Measurements from ENCODE around the gene TCF4.
A peak's percentile ranks its signal among the peaks of the same experiment; 100 is the strongest.

The TCF4 gene

DNA sequence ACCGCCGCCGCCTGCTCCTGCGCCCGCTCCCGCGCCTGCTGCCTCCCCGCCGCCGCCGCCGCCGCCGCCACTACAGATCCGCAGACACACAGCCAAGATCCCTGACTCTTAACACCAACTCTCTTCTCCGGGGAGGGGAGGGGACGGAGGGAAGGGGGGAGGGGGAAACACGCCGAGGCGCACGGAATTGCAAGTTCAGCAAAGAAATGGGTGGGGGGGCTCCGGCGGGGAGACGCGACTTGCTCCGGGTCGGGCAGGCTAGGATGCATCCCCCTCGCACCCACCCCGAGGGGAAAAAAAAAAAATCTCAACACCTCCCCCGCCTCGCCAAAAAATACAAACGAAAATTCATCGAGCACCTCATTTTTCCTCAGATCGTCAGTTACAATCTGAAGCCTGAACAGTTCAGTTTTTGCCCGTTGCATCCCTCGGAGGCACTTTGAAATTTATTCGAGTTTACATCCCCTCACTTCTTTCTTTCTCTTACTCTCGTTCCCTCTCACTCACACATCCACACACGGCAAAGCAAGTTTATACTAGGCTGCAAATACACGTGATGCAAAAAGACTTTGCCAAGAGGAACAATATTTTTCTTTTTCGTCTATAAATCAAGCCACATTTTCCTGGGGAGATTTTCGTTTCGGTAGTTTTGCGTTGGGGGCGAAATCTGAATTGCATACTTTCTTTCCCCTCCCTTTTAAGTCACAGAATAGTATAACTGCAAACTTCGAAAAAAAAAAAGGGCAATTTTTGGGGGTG is at the start of gene TCF4:
Gene TCF4 (minus strand): TSS at position 82 of the 759 bp plus-strand sequence. CDS start 1,076 bp downstream, outside the sequence.
- no peak for DNase-seq

DNA sequence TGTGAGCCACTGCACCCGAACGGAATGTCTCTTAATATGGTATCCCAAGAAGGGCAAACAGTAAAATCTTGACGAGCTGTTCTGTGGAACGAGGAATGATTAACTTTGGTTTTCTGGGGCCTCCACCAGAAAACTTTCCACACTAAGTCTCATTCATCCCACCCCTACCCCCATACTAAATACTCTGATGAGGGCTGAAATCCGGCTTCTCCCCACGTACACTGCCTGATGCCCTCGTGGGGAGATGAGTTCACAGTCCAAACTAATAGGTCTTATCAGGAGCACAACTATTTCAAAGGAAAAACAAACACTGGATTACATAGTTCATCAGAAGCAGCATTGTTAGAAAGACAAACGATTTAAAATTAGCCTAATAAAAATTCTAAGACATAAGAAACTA is 49.2 kb upstream of the TCF4 start:
- no peak for DNase-seq

DNA sequence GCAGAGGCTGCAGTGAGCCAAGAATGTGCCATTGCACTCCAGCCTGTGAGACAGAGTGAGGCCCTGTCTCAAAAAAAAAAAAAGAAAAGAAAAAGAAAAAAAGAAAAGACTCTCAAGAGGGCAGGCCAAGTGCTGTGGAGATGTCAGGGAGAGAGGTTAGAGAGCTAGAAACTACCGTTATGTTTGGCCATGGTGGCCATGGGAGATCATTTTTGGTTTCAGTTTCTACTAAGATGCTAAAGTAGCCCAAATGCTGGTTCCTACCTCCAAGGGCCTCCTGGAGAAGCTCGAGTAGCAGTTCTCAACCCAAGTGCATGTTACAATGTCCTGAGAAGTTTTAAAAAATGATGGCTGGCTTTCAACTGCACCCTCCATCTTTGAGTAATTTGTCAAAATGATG is 47.4 kb upstream of the TCF4 start:
- no peak for DNase-seq

DNA sequence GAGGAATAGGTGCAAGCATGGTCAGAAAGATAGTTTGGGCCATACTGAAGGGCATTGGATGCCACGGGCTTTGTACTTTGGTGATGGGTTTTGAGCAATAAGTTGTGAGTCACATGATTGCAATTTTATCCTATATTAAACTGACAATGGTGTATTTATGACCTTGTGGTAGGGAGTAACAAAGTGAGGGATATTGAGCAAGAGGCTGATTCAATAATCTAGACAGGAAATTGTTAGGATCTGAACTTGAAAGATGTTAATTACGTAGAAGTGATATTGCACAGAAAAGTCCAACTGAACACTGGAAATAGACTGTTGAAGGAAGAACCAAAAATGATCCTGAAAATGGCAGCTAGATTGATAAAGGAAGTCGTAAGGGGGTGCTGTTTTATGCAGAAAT is 46.6 kb upstream of the TCF4 start:
- no peak for DNase-seq

DNA sequence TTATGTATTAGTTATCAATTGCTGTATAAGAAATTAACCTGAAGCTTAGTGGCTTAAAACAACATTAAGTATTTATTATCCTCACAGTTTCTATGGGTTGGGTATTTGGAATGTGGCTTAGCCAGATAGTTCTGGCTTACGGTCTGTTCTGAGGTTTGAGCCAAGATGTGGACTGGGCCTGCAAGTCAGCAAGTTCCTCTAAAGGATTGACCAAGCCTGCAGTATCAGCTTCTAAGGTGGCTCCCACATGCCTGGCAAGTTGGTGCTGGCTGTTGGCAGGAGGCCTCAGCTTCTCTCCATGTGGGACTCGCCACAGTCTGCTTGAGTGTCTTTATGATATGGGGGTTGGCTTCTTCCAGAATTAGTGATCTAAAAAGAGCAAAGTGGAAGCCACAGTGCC is 45.0 kb upstream of the TCF4 start:
- no peak for DNase-seq

DNA sequence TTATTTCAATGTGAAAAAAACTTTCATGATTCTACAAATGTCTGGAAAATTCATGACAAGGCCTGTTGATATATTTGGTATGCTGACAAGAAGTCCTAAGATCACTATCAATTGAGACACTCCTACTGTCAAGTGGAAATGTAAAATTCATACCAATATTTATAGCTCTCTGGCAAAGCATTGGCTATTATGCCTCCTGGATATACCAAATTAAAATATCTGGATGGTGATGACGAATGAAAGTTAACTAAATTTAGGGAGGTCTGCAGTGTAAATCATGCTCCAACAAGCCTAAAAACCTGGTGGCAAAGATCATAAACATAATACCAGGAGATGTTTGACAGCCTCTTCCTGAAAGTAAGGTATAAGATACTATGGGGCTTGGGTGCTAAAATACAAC is 41.1 kb upstream of the TCF4 start:
- no peak for DNase-seq

DNA sequence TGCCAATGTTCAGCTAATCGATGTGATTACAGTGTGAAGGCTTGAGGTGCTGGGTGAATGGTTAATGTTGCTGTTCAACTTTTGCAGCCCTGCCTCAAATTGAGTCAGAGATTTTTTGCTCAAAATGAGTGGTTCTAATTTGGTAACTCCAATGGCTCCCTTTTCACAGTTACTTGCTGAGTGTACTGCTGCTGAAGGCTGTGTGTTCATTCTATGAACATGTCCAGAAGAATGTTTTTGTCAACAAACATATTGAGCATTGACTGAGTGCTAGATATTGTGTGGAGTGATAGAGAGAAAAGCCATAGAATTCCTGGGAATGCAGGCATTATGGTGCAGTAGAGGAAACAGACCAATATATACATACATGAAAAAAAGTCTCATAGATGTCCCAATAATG is 39.0 kb upstream of the TCF4 start:
- DNase-seq: no peak

DNA sequence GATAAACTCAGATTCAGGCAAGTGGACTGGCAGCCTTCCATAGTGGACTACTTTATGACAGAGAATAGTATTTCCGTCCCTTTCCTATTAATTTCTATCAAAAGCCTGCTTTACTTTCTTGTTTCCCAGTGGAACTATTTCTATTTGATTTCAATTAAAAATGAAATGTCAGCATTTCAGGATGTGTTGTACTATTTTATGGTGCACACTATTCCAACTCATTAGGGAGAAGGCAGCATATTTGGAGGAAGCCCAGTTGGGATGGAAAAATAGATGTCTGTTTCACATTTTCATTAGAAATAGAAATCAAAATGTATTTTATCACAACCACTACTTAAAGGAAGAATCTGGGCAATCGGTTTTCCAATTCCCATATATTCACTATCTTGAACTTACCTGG is 37.9 kb upstream of the TCF4 start:
- no peak for DNase-seq

DNA sequence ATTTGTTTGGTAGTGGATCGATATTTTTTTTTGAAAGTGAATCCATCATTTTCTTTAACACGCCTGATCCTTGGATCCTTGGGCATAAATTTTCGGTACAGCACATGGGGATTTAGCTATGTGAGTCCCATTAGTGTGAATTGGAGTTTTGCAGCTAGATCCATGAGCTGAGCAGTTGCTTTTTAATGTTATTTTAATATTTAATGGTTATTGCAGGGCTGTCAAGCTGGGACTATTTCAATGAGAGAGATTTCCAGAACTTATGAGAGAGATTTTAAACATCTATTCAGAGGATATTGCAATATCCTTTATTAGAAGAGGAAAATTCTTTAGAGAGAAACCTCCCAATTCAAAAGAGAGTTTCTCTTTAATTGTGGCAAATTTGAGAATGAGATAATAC is 35.6 kb upstream of the TCF4 start:
- no peak for DNase-seq

DNA sequence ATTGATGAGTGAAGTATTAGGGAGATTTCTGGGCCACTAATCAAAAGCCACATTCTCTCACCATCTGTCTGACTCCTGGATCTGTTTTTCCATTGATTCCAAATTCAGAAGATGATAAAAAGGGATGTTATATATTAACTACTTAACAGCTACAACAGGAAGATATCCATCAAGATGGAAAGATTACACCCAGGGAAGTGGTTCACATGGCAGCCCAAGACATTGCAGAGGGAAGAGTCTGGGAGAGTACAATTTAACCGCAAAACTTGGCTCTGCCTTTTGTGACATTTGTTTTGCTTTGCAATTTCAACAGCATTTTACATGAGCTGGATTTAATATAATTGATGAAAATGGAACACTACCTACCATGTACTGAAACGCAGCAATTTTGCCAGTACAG is 22.5 kb upstream of the TCF4 start:
- no peak for DNase-seq

DNA sequence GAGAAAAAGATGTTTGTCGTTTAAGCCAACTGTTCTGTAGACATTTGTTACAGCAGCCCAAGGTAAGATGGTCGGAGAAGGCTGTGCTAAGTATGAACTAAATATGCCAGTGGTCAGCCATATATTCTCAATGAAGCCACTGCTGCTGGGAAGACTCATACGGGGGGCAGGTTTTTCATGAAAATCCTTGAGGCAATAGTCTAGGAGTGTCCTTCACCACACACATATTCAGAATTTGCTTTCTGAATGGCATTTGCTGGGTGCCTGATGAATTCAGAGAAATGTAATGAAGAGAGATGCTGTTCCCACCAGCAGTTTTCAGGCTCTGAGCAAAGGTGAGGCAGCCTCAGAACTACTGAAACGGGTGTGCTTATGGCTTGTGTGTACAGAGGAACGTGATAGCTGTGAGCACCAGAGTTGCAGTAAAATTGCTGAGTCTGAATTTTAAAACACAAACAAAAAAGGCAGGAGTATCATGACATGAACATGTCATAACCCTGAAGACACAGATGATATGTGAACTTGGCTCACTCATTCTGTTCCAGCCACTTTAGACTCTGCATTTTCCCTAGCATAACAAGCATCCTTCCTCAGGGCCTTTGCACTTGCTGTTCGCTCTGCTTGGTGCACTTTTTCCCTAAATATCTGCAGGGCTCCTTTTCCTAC is 21.3 kb upstream of the TCF4 start:
- no peak for DNase-seq

DNA sequence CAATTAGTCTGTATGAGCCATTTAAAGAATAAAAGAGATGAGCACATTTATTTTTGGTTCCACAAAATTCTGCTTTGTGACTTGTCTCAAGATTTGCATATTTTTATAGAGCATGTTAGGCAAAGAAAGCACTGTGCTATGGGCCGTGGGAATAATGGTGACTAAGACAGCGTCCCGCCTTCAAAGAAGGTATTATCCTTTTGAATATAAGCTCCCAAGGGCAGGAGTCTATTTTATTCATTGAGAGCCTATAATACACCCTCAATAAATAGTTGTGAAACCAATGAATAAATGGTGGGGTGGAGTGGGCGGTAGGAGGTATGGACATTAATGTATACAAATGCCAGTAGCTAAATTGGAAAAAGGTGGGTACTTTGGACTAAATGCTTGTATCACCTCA is 20.5 kb upstream of the TCF4 start:
- DNase-seq: no peak

DNA sequence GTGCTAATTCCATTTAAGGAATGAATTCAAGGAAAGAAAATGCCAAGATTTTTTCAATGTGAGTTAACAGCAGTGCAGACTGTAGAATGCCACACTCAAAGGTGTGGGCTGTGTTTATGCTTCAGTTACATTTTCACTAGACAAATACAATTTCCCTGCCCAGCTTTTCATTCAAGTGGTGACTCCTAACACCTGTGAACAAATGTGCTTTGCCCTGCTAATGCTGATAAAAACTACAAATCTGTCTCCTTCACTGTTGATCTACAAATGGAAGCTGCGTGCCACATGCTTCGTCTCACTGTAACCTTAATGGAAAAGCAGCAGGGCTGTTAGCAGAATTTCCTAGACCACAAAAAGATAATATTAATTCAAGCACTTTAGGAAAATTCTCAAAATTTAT is 19.8 kb upstream of the TCF4 start:
- DNase-seq: no peak

DNA sequence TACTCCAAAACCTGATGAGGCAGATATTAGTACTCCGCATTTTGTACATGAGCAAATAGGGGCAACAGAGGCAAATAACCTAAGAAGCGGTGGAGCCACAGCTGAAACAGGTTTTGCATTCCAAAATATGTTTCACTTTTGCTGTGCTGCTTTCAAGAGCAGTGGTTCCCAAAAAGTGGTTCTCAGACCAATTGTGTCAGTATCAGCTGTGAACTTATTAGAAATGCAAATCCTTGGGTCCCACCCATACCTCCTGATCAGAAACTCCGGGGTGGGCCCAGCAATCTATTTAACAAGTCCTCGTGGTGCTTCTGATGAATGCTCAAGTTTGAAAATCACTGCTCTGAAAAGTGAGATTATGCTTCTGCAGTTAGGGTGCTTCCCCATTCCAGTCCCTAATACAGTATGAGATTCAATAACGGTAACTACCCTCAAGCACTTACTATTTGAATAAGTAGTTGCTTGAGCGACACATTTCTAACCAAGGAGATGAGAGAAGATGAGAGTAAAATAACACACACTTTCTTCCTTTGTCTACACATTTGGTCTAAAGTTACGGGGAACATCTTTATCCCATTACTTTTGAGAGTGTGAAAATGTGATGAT is 17.8 kb upstream of the TCF4 start:
- DNase-seq: no peak

DNA sequence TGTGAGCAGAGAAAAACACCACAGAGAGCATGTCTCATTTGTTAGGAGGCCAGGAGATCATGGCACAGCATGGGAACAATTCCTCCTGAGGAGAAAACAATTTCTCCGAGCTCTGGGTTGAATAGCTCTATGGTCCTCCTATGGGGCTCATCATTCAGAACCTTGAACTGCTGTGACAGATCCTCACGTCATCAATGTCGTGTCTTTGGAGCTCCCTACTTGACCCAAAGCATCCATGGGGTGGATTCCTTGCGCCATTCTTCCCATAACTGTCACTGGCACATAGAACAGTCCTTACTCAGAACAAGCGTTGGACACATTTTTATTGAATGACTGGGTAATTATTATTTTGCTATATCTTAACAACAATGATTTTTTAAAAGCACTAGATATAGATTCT is 15.8 kb upstream of the TCF4 start:
- DNase-seq: no peak

DNA sequence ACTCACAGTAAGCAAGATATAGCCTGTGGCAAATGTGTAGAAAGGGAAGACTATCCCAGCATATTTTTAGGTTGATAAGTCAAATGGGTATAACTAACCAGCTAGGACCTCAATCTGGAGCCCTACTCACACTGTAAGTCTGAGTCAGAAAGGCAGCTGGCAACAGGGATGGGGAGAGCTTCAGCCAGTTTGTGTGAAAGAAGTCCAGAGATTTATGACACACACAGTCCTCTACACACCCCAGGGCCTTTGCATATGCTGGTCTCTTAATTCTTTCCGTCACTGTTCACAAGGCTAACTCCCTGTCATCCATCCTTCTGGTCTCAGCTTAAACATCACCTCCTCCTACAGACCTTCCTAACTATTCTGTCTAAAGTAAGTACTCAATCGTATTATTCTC is 5.9 kb upstream of the TCF4 start:
- DNase-seq: no peak

DNA sequence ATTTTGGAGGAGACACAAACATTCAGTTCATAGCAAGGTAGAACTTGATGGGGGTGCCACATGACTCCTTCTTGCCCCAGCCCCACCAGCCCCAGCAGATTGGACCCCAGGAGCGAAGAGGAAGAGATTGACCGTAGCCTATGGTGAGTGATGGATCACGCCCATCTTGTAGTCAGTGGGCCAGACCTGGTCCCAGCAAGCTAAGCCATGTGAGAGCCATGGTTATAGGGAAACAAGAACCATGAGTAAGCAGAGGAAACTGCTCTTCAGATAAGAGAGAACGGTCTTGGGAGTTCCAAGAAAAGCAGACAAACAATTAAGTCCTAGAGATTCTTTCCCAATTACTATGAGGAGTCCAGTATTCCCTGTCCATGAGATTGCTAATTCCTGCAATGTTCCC is 4.6 kb upstream of the TCF4 start:
- no peak for DNase-seq

DNA sequence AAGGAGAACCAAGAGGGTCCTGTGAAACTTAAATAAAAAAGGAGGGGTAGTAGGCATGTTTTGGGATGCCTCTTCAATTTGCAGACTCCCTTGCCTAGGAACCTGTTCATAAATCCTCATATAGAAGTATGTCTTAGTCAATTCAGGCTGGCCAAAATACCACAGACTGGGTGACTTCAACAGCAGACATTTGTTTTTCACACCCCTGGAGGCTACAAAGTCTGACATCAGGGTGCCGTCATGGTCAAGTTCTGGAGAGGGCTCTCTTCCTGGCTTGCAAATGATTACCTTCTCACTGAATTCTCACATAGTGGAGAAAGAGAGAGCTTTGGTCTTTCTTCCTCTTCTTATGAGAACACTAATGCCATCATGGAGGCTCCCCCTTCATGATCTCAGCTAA is 4.1 kb upstream of the TCF4 start:
- DNase-seq: no peak

DNA sequence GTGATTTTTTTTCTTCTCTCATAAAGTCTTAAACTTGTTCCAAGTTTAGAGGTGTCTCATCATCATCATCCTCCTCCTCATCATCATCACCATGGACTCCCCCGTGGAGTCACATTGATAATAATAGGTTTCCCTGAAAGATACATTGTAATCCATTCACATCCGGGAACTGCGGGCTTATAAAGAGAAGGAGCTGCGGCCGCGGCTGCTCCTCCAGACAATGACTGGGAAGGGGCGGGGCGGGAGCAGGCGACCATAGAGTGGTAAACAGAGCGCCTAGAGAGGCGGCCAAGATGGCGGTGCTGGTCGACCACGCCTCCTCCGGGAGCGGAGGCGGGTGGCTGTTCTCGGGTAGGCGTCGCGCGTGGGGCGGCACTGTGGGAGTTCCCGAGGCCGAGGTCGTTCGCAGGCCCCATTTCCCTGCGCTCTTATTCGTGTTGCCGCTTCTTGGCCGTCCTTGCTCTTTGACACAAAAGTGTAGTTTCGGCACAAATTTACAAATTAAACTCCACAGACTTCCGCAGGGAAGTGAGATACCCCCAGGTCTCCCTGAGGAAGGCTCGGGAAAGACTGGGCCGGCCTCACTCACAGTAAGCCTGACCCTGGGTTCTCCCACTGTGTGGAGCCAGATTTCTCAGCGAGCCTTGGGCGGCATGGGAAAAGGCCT is 1.8 kb upstream of the TCF4 start:
- DNase-seq: peak; percentile 38

DNA sequence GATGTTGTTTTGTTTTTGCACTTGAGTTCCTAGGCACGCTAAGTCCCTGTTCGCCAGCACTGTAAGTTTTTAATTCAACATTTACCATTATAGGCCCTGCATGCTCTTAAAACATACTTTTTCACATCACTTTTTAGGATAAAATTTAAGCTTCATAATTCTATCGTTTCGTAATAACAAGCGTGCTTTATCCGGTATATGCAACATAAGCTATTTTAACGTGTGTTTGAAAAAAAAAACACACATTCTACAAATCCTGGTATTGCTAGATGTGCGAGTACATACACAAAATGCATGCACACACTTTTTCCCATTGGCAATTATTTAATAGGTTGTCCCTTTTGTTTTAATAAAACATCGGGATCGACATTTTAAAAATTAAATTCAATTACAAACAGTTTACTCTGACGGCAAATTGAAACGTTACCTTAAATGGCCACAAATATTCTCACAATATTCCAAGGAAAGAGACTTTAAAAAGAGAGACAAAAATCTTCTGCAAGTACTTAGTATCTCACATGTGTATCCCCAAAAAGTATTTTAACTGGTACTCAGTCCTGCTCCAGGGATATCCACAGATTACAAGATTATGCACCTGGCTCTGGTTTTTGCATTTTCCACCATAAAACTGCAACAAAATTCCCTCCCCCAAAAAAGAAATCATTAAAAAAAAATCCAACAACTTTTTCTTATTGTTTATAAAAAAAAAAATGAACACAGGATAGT is 1.0 kb upstream of the TCF4 start:
- DNase-seq: no peak

DNA sequence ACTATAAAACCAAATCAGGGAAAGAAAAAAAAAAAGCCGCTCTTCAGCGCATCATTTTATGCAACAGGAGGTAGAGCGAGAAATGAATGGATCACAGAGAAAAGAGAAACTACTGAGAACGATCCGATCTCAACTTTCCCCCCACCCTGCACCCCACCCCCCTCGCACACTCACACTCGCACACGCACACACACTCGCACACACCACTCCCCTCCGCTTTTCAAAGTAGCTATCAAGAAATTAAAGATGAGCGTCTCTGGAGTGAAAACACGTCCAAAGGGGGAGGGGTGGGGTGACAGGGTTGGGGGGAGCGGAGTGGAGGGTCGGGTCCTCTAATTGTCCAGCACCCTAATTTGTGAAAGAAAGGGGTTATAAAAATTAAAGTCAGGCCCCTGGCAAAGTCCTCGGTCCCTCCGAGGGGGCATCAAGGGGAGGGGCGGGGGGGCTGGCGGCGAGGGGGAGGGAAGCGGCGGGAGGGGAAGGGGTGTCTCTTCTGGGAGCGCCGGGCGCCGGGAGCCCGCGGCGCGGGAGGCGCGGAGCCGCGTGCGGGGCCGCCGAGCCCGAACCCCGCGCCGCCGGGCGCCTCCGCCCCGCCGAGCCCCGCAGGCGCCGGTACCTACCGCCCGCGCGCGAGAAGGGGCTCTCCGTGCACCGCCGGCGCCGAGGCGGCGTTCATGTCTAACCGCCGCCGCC is 428 bp downstream of the TCF4 start:
- DNase-seq: no peak

DNA sequence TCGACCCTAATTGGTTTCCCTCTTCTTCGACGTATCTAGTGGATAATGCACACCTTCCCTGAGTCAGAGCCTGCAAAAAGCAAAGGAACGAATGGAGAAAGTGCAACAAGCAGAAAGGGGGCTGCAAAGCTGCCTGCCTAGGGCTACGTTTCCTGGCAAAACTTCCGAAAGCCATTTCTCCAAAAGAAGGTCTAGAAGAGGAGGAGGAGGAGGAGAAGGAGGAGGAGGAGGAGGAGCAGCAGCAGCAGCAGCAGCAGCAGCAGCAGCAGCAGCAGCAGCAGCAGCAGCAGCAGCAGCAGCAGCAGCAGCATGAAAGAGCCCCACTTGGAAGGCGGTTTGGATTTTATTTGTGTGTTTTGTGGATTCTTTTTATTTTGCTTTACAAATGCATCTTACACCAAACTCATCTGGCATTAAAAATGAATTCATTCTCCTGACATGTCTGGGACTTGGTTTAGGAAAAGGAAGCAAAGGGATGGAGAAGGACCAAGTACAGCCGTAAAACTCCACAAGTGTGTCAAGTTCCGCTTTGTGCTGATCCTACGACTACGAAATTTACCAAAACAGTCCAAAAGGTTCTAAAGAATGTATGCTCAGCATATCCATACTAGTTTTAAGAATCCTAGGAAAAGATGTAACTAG is 2.0 kb downstream of the TCF4 start:
- DNase-seq: no peak

Measured in activated naive CD4-positive, alpha-beta T cell treated with Interleukin-2 at 50 U/mL for 16 hours (primary cell).